K562 treated with DMSO at 1 percent for 24 hours (cell line): ENCODE measurements around the gene SBDS. TPM values are rescaled to one million over a fixed set of nuclear protein-coding genes. Genes with fewer than 3 reads are reported as not detected.

Experiments used
- total RNA-seq: library from RNA; unstranded; fragments of 300-600 nt; gene quantifications from 2 replicates; pipeline ENCODE4 v1.2.3, GENCODE V29; 2022; ENCODE audit warnings: low read depth; ENCODE audit not compliant: insufficient read depth

SBDS gene
- 76.4 and 90.6 TPM in 2 replicates for total RNA-seq

DNA sequence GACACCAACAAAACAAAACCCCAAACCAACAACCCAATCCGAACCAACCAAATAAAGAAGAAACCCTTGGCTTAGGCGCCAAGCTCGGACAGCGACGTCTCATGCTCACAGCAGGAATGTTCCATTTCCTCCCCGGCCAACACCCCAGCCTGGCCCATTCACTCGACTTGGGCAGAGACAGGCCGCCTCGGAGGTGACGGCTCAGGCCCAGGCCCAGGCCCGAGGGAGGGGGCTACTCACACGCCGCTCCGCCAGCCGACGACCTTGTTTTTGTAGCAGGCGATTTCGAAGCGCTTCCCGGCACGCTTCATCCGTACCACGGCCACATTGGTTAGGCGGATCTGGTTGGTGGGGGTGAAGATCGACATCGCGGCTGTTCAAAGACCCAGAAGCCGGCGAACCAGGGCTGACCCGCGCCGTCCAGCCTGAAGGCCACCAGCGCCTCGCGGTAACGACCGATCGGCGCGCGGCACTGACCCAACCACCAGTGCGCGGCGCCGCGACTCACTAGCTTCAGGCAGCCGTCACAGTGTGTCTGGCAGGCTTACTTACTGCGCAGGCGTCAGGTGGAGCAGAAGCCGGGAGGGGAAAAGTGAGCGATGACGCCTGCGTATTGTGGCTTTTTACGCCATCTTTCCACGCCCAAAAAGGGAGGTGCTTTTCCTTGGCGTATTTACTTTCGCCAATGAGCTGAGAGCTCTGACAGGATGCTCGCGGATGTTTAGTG lies at the start of gene SBDS:
Gene SBDS, minus strand, starts transcription at position 537 of the 727 bp plus-strand sequence. Its CDS starts 169 bp downstream, at position 368.

DNA sequence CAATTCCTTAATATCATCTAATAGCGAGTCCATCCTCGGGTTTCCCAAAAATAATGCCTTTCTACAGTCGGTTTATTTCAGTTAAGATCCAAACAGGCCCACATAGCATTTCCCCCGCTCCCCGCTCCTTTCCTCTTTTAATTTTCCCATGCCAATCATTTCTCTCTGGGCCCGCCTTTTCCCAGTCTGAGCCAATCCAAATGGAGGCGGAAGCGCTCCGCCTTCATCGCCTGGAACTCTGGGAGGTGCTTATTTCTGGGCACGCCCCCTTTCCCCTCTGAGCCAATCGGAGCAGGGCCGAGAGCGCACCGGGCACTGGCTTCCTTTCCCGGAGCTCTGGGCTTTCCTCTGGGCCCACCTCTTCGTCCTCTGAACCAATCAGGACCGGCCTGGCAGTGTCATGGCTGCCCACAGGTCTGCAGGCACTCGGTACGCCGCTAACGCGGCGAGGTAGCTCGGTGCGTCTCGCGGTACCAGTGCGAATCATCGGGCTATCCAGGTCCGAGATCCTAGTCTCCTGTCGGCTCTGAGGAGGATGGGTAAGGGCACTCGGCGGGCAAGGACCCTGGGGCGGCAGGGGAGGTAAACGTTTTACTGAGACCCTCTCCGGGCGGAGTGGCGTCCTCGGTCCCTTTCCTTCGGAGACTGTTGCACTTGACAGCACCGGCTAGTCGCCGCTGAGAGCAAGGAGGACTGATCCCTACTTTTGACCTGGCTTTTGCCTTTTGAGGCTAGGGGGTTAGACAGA lies 1.2 kb upstream of the SBDS start, which contains the start of gene TYW1:
Gene TYW1, plus strand, starts transcription at position 390 of the 748 bp plus-strand sequence. Its CDS starts 146 bp downstream, at position 536.

Other genes with a start within 250 kb of the SBDS start
- gene TMEM248, start 74.4 kb downstream of the SBDS start, total RNA-seq, result 44.3 and 58.4 TPM in 2 replicates
- gene TYW1, start 1.2 kb upstream of the SBDS start, total RNA-seq, result 13.5 and 15.5 TPM in 2 replicates